ENCODE results near the gene HSD3B7. TPM values are rescaled to one million over a fixed set of nuclear protein-coding genes. Genes with fewer than 3 reads are reported as not detected.

HSD3B7 gene
- total and polyA plus RNA-seq, 10 of the 15 experiments (the other 5 are each of a cell fraction or from before 2014, with no cell fraction given): 0.18 to 1.8 (median 0.48) TPM; not detected in 1

DNA sequence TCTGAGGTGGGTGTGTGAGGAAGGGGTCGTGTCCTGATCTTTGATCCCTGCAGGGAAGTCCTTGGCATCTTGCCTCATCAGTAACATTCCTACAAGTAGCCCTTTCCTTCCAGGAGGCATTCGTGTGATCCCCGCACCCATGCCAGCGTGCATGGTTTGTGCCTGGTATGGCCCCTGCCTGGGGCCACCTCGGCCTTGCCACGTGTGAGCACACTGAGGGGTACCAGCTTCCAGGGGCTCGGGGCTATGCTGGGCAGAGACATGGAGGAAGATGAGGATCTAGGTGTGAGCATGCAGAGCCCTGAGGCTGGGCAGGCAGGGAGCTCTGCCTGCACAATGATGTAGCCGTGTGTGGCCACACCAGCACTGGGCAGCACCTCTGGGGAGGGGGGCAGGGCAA is 6.0 kb downstream of the HSD3B7 start:
- no peaks in the 10 kb centered on the region for H3K9me3 ChIP-seq (replicated peaks; ENCODE audit: control insufficient read depth, insufficient read depth, low read length)
- in situ Hi-C loops (cut with MboI) (loop anchor here (5.0 to 25.0 kb wide), 2 partner anchors 446 to 876 kb away; partner anchors contain the start of genes COX6A2 and ZNF843), intact Hi-C loops (cut with micrococcal nuclease; ENCODE audit: unreplicated experiment) (loop anchor here (10.0 kb wide), 1 partner anchor 84 kb away; the partner anchor contains the start of genes ZNF646 and ZNF668)
- H3K4me2 ChIP-seq (ENCODE audit: control insufficient read depth, insufficient read depth): no peak overlapping the region
- 62% methylated on average over 8 of the region's 8 CpGs for WGBS (ENCODE audit: insufficient coverage, insufficient replicate concordance, low lambda C conversion rate, missing lambda C conversion rate)
- ChIA-PET CTCF (no interaction called here), POLR2A (no interaction called here), SMC1A (ENCODE audit: uncharacterized antibody, unreplicated experiment) (no interaction called here), RAD21 (ENCODE audit: unreplicated experiment) (interaction anchor here (0.8 kb wide), 1 partner anchor 151 kb away, joined by 3 read pairs; no protein-coding TSS in a partner anchor)
- no peak overlapping the region for H3K9ac ChIP-seq (ENCODE audit: control insufficient read depth, insufficient read depth, low read length)
- no peak for ATAC-seq
- no peak for DNase-seq (ENCODE audit: low read depth, low spot score)
- no peak overlapping the region for H2AFZ ChIP-seq (ENCODE audit: control insufficient read depth, low read depth, low read length)
- peaks cover 14% of the 10 kb centered on the region for H3K4me1 ChIP-seq (ENCODE audit: control insufficient read depth, insufficient read depth, low read length)
- H3K4me3 ChIP-seq: no peak overlapping the region
- no peaks in the 10 kb centered on the region for H3K27me3 ChIP-seq (replicated peaks in 1 of 2; ENCODE audit: control insufficient read depth in 2 of 2, insufficient read depth in 2 of 2, low read length in 1 of 2)
- TF ChIP-seq, protein P1, sequence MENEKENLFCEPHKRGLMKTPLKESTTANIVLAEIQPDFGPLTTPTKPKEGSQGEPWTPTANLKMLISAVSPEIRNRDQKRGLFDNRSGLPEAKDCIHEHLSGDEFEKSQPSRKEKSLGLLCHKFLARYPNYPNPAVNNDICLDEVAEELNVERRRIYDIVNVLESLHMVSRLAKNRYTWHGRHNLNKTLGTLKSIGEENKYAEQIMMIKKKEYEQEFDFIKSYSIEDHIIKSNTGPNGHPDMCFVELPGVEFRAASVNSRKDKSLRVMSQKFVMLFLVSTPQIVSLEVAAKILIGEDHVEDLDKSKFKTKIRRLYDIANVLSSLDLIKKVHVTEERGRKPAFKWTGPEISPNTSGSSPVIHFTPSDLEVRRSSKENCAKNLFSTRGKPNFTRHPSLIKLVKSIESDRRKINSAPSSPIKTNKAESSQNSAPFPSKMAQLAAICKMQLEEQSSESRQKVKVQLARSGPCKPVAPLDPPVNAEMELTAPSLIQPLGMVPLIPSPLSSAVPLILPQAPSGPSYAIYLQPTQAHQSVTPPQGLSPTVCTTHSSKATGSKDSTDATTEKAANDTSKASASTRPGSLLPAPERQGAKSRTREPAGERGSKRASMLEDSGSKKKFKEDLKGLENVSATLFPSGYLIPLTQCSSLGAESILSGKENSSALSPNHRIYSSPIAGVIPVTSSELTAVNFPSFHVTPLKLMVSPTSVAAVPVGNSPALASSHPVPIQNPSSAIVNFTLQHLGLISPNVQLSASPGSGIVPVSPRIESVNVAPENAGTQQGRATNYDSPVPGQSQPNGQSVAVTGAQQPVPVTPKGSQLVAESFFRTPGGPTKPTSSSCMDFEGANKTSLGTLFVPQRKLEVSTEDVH (IDR thresholded peaks at IDR 0.05; ENCODE audit: low read depth, partially characterized antibody): no peak
- TF ChIP-seq ASH2L (IDR thresholded peaks at IDR 0.05; ENCODE audit: borderline replicate concordance, low read depth) (no peak), NBN (IDR thresholded peaks at IDR 0.05) (no peak), GABPA (IDR thresholded peaks at IDR 0.05; ENCODE audit: low read depth) (no peak), NFYA (IDR thresholded peaks at IDR 0.05; ENCODE audit: borderline replicate concordance, low read depth, low read length) (no peak)
- TF ChIP-seq, protein P2, sequence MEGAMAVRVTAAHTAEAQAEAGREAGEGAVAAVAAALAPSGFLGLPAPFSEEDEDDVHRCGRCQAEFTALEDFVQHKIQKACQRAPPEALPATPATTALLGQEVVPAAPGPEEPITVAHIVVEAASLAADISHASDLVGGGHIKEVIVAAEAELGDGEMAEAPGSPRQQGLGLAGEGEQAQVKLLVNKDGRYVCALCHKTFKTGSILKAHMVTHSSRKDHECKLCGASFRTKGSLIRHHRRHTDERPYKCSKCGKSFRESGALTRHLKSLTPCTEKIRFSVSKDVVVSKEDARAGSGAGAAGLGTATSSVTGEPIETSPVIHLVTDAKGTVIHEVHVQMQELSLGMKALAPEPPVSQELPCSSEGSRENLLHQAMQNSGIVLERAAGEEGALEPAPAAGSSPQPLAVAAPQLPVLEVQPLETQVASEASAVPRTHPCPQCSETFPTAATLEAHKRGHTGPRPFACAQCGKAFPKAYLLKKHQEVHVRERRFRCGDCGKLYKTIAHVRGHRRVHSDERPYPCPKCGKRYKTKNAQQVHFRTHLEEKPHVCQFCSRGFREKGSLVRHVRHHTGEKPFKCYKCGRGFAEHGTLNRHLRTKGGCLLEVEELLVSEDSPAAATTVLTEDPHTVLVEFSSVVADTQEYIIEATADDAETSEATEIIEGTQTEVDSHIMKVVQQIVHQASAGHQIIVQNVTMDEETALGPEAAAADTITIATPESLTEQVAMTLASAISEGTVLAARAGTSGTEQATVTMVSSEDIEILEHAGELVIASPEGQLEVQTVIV (IDR thresholded peaks at IDR 0.05; ENCODE audit: borderline replicate concordance, partially characterized antibody): no peak
- H3K79me2 ChIP-seq (ENCODE audit: control insufficient read depth, insufficient read depth, low read length): no peaks in the 10 kb centered on the region
- H3K27ac ChIP-seq (ENCODE audit: control insufficient read depth, insufficient read depth): no peak overlapping the region
- H3K36me3 ChIP-seq (ENCODE audit: control insufficient read depth in 2 of 2, insufficient read depth in 2 of 2, low read length in 1 of 2): peaks cover 0 to 3% of the 10 kb centered on the region in 2 experiments; a peak in 2 of 4 replicates
- BruUV-seq (replicated peaks): no TSS peak
- FAIRE-seq: no peak
- no peaks in the 10 kb centered on the region for H4K20me1 ChIP-seq (ENCODE audit: control insufficient read depth, insufficient read depth)
